ENCODE results near the gene WFDC1.

The WFDC1 gene

GRCh38 chr16:84357191-84357651, 62.5 kb downstream of the WFDC1 start:
- no peak for DNase-seq

DNA sequence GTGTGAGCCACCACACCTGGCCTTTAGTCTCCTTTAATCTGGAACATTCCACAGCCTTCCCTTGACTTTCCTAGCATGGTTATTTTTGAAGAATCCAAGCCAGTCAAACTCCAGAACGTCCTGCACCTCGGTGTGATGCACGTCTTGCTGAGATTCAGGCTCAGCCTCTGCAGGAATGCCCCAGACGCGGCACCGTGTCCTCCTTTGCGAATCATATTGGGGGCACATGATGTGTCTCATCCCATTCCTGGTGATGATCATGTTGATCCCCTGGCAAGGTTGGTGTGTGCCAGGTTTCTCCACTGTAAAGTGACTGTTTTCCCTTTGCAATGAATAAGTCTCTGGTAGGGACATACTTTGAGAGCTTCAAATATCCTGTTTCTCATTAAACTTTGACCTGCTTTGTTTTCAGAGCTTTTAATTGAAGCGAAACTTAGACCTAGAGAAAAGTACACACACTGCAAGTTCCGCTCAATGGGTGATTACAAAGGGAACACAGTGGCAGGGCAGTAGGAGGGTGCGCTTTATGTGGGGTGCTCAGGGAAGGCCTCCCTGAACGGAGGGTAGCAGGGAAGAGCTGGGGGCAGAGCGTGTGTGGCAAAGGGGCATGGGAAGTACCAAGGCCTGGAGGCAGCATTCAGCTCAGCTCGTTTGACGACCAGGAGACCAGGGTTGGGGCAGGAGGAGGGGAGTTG, 64.1 kb downstream of the WFDC1 start:
- DNase-seq = no peak

- DNase-seq = no peak
These were observed 64.6 kb downstream of the WFDC1 start for GRCh38 chr16:84359326-84359725.

DNA sequence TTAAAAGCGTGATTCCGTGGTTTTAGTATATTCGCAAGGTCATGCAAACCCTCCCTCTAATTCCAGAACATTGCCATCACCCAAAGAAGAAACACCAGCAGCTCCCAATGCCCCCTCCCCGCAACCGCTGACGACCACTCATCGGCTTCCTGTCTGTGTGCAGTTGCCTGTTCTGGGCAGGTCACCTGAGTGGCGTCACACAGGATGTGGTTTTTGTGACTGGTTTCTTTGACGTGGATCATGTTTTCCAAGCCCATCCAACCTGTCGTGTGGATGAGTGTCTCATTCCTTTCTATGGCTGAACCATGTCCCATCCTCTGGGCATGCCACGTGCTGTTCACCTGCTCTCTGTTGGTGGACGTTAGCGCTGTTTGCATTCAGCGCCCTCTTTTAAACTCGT, 65.5 kb downstream of the WFDC1 start:
- no peak for DNase-seq

GRCh38 chr16:84360748-84361147, 66.1 kb downstream of the WFDC1 start:
- no peak for DNase-seq

DNA sequence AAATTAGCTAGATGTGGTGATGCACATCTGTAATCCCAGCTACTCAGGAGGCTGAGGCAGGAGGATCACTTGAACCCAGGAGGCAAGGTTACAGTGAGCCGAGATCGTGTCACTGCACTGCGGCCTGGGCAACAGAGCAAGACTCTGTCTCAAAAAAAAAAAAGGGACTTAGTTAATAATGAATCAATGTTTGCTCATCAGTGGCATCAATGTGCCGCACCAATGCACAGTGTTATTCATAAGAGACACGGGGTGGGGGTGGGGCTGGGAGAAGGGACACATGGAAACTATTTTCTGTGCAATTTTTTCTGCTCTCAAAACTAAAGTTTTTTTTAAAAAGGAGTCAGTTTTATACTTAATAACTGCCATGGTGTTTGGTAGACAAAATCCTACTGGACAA, 66.9 kb downstream of the WFDC1 start:
- DNase-seq = no peak

GRCh38 chr16:84362471-84362941, 67.8 kb downstream of the WFDC1 start:
- DNase-seq = no peak

DNA sequence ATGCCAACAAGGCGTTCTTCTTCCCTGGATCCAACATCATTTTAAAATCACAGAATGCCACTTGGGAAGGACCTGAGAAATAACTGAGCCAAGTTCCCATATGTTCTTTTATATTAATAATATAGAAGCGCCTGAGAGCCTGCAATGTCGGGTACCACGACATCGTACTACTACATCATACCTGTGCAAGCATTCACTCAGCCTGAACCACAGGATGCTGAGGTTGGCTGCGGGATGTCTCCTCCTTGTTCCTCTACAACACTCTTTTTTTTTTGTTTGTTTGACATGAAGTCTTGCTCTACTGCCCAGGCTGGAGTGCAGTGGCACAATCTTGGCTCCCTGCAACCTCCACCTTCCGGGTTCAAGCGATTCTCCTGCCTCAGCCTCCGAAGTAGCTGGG, 71.5 kb downstream of the WFDC1 start:
- DNase-seq = no peak

- no peak for DNase-seq
These were observed 72.6 kb downstream of the WFDC1 start for GRCh38 chr16:84367297-84367680.

DNA sequence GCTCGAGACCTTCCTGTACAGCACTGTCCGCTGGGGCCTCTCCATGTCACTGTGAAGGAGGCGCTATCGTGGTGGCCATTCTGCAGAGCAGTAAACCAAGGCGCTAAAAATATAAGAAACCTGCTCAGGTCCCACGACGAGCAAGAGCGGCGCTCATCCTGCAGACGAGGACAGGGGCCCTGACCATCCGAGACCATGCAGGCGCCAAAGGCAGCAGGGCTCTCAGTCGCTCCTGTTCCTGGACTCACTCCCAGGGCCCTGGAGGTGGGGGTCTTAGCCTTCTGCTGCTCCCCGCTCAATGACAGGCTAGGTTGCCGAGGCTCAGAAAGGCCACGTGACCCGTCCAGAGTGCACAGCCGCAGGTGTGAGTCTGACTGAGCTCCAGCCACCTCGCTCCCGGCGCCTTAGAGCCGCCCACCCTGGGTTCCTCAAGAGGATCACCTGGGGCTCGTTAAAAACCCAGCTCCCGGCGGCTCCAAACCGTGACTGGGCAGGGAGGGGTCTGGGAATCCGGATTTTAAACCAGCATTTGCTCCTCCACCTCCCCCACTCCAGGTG, 73.2 kb downstream of the WFDC1 start:
- DNase-seq = no peak

GRCh38 chr16:84368308-84368996, 73.8 kb downstream of the WFDC1 start, which contains the start of gene ATP2C2:
ATP2C2 (plus strand) TSS chr16:84368538; CDS start chr16:84368616, 78 bp downstream.
- DNase-seq = no peak

- DNase-seq = no peak
These were observed 74.4 kb downstream of the WFDC1 start for GRCh38 chr16:84369105-84369504.

GRCh38 chr16:84369938-84370627, 75.4 kb downstream of the WFDC1 start:
- no peak for DNase-seq

DNA sequence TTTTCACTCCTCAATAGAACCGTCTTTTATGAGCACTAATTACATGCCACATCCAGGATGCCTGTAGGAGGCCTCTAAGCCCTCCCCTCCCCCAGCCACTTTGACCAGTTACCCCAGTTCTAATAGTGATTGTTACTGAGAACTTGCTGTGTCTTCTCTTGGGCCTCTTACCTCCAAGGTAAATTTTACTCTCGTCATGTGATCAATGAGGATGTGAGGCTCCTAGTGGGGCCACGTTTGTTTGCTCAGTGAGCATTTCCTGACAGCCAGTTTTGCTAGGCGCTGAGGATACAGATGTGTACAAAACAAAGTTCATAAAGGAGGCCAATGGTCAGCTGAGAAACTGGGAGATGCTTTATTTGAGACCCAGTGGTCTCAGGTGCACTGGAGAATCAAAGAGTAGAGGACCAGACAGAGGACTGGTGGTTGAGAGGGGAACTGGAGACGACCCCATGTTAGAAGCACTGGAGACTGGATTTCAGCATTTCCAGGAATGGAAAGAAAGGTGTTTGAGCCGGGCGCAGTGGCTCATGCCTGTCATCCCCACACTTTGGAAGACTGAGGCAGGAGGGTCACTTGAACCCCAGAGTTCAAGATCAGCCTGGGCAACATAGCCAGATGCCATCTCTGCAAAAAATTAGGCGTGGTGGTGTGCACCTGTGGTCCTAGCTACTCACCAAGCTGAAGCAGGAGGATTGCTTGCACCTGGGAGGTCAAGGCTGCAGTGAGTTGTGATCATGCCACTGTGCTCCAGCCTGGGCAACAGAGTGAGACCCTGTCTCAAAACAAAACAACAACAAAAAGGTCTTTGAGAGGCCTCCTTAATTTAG, 76.3 kb downstream of the WFDC1 start:
- DNase-seq = no peak

GRCh38 chr16:84371553-84371865, 76.8 kb downstream of the WFDC1 start:
- DNase-seq = no peak

GRCh38 chr16:84373907-84374489, 79.3 kb downstream of the WFDC1 start:
- no peak for DNase-seq

DNA sequence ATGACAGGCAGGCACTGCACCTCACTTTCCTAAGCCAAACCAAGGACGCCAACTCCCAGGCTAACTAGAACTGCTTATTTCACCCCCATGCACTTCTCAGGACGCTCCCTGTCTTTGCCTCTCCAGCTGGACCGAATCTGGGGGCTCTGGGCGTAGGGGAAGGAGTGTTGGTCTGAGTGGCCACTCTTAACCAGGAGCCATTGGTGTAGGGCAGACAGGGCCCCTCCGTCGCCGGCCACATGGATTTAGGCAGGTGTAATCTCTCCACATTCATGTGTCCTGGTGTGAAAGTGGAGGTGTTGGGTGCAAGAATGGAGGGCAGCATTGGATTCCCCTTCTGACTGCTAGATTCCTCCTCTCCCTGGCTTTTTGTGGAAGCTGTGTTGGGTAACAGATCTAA, 83.4 kb downstream of the WFDC1 start:
- no peak for DNase-seq

DNA sequence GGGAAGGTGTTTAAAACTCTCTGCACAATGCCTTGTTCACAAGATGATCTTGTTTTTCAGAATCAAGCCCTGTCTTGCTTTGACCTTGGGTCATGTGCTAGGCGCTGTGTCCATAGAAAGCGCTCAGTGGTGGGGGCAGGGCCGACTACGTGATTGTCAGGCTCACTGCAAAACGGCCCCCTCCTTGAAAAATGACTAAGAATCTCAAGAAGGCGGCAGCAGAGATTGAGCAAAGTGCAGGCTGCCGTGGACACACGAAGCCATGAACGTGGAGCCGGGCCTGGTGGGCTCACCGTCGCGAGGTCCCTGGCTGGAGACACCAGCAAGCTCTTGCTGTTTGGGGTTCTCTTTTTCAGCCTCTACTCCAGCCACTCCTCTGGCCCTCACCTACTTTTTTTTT, 83.9 kb downstream of the WFDC1 start:
- no peak for DNase-seq

DNA sequence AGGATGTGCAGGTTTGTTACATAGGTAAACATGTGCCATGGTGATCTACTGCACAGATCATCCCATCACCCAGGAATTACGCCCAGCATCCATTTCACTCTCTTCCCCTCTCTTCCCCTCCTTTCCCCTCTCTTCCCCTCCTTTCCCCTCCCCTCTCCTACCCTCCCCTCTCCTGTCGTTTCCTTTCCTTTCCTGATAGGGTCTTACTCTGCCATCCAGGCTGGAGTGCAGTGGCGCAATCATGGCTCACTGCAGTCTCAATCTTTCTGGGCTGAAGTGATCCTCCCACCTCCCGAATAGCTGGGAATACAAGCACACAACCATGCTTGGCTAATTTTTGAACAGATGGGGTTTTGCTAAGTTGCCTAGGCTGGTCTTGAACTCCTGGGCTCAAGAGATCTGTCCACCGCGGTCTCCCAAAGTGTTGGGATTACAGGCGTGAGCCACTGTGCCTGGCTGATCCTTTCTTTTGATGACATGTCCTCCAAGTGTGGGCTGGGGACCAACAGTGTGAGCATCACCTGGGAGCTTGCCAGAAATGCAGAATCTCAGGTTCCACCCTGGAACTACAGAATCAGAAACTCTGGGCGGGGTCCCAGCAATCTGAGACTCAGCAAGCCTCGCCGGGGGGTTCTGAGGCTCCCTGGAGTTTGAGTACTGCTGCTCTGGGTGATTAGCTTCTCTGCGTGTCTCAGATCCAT, 84.5 kb downstream of the WFDC1 start:
- DNase-seq = no peak

All from cerebellar nuclear complex (tissue), 1 donor.